ENCODE results near the gene MOSPD3.

MOSPD3 gene

DNA sequence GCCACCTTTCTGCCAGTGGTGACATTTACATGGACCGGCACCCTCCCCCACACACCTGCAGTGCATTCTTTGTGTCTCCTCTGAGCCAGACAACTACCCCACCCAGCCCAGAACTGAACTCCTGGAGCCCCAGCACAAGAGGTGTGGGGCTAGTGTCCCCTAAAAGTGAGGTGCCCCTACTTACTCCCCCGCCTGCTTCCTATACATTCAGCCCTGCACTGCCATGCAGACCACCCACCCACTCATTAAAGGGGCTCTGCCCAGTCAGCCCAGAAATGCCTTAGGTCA is 40.6 kb upstream of the MOSPD3 start:
- TF ChIP-seq, protein P1, sequence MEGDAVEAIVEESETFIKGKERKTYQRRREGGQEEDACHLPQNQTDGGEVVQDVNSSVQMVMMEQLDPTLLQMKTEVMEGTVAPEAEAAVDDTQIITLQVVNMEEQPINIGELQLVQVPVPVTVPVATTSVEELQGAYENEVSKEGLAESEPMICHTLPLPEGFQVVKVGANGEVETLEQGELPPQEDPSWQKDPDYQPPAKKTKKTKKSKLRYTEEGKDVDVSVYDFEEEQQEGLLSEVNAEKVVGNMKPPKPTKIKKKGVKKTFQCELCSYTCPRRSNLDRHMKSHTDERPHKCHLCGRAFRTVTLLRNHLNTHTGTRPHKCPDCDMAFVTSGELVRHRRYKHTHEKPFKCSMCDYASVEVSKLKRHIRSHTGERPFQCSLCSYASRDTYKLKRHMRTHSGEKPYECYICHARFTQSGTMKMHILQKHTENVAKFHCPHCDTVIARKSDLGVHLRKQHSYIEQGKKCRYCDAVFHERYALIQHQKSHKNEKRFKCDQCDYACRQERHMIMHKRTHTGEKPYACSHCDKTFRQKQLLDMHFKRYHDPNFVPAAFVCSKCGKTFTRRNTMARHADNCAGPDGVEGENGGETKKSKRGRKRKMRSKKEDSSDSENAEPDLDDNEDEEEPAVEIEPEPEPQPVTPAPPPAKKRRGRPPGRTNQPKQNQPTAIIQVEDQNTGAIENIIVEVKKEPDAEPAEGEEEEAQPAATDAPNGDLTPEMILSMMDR (IDR thresholded peaks at IDR 0.05; ENCODE audit: low read depth, low read length), result no peak
- TF ChIP-seq, protein P2, sequence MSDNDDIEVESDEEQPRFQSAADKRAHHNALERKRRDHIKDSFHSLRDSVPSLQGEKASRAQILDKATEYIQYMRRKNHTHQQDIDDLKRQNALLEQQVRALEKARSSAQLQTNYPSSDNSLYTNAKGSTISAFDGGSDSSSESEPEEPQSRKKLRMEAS (IDR thresholded peaks at IDR 0.05; ENCODE audit: low read depth, low read length), result no peak
- TF ChIP-seq POLR2A (IDR thresholded peaks at IDR 0.05; ENCODE audit: extremely low read depth, insufficient read length), result no peak
- TF ChIP-seq MYC (IDR thresholded peaks at IDR 0.05; ENCODE audit: low read depth, low read length), result no peak
- no peak for DNase-seq (ENCODE audit: low read depth)
- no peak overlapping the region for H3K4me3 ChIP-seq (ENCODE audit: low read depth, low read length)

DNA sequence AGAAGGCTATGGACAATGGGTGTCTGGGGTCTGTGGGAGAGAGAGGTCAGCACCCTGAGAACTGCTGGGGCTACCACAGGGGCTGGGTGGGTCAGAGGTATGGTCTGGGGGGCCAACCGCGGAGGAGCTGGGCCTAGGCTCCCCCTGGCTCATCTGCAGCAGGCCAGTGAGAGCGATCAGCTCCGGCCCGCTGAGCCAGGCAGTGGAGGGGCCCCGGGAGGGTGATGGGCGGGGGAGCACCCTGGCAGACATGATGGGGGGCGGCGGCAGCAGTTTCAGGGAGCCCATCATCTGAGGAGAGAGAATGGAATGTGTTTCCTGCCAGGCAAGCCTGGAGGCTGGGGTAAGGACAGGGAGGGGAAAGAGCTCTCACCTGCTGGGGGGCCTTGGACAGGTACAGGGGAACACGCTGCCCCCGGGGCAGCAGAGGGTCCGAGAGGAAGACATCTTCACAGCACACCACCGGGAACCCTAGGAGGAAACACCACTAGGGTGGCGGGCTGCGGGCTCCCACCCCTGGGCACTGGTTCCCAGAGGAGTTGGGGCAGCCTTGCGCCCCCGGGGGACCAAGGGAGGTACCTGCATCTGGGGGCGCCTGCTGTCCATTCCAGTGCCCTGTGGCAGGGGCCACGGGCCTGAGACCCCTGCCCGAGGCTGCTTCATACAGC is 39.9 kb upstream of the MOSPD3 start:
- TF ChIP-seq, protein P2 (IDR thresholded peaks at IDR 0.05; ENCODE audit: low read depth, low read length), result no peak
- no peak for TF ChIP-seq POLR2A (IDR thresholded peaks at IDR 0.05; ENCODE audit: extremely low read depth, insufficient read length)
- TF ChIP-seq MYC (IDR thresholded peaks at IDR 0.05; ENCODE audit: low read depth, low read length), result no peak
- TF ChIP-seq, protein P1 (IDR thresholded peaks at IDR 0.05; ENCODE audit: low read depth, low read length), result no peak
- DNase-seq (ENCODE audit: low read depth), result no peak
- H3K4me3 ChIP-seq (ENCODE audit: low read depth, low read length), result no peak overlapping the region

DNA sequence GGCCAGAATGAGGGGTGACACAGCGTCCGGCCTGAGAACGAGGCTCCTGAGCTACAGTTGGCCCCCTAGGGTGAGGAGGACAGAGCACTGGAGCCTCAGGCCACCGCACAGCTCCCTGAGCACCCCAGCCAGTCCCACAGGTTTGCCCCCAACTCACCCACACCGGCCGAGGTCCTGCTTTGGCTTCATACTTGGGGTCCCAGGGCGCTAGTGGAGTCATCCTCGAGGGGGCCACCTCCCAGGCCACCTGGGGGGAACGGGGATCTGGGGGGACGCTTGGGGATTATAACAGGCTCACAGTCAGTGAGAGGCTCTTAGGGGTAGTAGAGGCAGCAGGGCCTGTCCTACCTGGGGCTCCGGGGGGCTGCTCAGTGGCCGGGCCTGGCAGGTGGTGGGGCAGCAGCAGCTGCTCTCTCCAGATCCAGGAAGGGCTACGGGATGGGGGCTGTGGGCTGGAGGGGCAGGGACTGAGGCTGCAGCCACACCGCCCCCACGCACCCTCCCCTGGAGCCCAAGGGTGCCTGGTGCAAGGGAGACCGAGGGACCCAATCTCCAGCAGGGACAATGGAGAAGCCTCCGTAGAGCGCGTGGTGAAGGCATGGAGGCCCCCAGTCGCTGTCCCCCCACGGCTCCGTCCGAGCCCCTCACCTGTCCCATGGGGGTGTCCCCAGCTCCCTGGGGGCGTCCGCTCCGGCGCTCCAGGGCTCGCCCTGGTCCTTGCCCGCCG is 39.2 kb upstream of the MOSPD3 start:
- H3K4me3 ChIP-seq (ENCODE audit: low read depth, low read length), result no peak overlapping the region
- TF ChIP-seq, protein P1 (IDR thresholded peaks at IDR 0.05; ENCODE audit: low read depth, low read length), result no peak
- no peak for DNase-seq (ENCODE audit: low read depth)

DNA sequence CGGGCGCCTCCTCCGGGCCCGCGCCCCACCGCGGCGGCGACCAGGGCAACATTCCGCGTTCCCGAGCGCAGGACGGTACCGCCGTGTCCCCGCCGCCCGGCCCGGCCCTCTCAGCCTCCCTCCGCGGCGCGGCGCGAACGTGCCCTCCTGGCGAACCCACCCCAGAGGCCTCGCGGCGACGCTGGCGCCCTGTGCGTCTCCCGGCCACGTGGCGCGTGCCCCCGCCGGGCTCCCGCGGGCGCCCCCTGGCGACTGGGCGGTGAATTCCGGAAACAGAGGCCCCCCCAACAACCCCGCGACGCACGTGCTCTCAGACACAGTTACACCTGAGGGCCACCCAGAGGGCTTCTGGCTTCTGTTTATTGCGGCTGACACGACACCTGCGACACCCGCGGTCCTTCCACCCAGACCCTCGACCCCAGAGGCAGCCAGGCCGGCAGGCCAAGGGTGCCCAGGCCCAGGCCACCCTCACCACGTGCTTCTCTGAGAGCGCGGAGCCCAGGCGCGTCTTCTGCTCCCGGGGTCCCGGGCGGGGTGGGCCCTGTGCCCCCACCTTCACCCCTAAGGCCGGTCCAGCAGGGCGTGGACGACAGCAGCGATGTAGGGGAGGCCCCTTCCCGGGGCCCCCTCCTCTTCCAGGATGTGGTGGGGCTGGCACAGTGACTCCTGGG is 38.5 kb upstream of the MOSPD3 start, which contains the start of gene SAP25:
Gene SAP25, minus strand, starts transcription at position 210 of the 671 bp plus-strand sequence. Its CDS starts 158 bp downstream, at position 52.
- no peak within 1 kb of the TSS for H3K4me3 ChIP-seq (ENCODE audit: low read depth, low read length)
- TF ChIP-seq MYC (IDR thresholded peaks at IDR 0.05; ENCODE audit: low read depth, low read length) (no peak), POLR2A (IDR thresholded peaks at IDR 0.05; ENCODE audit: extremely low read depth, insufficient read length) (no peak)
- TF ChIP-seq, protein P1 (IDR thresholded peaks at IDR 0.05; ENCODE audit: low read depth, low read length), result no peak
- TF ChIP-seq, protein P2 (IDR thresholded peaks at IDR 0.05; ENCODE audit: low read depth, low read length), result no peak
- no peak for DNase-seq (ENCODE audit: low read depth)

DNA sequence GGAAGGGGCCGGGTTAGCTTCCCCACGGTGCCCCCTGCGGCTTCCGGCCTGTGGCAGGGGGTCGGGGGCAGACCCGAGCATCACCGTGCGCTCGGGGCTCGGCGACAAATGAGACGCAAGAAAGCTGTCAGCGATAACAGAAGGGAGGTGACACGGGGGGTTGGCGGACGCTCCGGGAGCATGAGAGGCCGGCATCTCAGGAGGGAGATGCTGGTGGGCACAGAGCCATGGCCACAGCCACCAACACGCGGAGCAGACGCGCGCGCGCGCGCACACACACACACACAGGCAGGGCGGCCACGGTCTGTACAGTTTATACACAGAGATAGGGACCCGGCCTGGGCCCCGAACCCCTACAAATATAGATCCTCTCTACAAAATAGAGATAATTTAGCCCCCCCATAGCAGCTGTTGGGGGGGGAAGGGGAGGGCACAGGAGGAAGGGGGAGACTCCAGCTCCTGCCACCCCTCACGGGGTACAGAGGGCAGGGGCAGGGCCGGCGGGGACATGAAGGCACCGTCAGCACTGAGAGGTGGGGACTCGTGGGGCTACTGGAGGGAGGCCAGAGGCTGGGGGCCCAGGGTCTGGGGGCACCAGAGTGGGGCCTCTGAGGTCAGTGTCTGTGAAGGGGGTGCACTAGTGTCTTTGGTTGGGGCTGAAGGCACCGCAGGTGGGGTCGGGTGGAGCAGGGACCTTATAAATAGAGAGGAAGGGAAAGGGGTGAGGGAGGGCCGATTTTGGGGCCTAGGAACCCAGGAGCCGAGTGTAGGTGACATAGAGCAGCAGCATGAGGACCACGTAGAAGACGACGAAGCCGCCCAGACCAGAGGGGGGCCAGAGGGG is 37.8 kb upstream of the MOSPD3 start:
- DNase-seq (ENCODE audit: low read depth), result no peak
- H3K4me3 ChIP-seq (ENCODE audit: low read depth, low read length), result no peak overlapping the region
- TF ChIP-seq POLR2A (IDR thresholded peaks at IDR 0.05; ENCODE audit: extremely low read depth, insufficient read length) (no peak), MYC (IDR thresholded peaks at IDR 0.05; ENCODE audit: low read depth, low read length) (no peak)
- TF ChIP-seq, protein P2 (IDR thresholded peaks at IDR 0.05; ENCODE audit: low read depth, low read length), result no peak
- TF ChIP-seq, protein P1 (IDR thresholded peaks at IDR 0.05; ENCODE audit: low read depth, low read length), result no peak

Measured in NB4 (cell line).